Embryonic facial prominence (tissue), 1 donor: Measurements from ENCODE around the gene PLEKHG5.
"Not testable (repeated sequence)": the region's sequence is repeated elsewhere in the genome, so short reads cannot be mapped to it uniquely, and the experiment has no call there.

Experiments
- DNase-seq: peaks from one replicate; pipeline ENCODE4 v3.0.0-alpha.2; 2016; ENCODE audit errors: extremely low spot score

The PLEKHG5 gene

GRCh38 chr1:6447016-6447817 is 44.2 kb downstream of the PLEKHG5 start:
- no peak for DNase-seq

GRCh38 chr1:6446665-6447015 is 44.8 kb downstream of the PLEKHG5 start:
- DNase-seq = no peak

DNA sequence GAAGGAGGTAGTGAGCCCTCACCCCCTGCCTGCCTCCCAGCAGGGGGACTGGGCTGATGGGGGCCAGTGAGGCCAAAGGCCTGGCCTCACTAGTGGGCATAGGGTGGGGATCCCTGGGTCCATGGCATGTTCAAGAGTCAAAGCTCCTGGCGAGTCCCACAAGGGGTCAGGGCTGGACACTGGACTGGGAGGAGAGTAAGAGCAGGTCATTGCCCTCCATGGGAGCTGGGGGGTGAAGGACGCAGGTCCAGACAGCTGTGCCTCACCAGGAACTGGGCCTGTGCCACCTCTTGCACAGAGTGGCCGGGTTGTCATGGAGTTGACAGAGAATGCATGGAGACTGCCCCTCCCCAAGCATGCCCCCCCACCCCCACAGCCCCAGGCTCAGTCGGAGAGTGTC is 45.5 kb downstream of the PLEKHG5 start:
- DNase-seq = not testable (repeated sequence)

DNA sequence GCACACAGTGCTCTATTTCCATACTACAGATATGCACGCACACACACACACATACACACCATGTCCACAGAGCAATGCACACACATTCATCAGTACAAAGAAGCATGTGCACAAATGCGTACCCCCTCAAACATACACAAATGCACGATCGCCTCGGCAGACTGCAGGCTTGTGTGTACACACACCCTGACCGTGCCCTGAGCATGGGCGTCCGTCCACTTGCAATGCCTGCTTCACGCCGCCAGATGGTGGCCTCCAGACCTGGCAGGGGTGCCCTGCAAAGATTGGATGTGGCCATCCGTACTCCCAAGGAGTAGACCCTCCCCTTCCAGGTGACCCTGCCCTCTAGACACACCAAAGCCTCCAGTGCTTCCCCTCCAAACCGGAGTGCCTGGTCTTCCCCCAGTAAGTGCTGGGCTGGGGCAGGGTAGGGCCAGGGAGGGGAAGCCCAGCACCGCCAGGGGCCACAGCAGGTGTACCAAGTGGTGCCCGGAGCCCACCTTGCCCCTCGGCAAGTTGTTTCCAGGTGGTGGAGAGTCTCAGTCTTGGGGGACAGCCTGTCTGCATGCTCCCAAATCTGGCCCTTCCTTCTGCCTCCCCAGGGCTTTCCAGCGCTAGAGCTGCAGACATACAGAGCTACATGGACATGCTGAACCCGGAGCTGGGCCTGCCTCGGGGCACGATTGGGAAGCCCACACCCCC is 46.3 kb downstream of the PLEKHG5 start:
- no peak for DNase-seq

GRCh38 chr1:6444377-6444776 is 47.1 kb downstream of the PLEKHG5 start:
- no peak for DNase-seq

DNA sequence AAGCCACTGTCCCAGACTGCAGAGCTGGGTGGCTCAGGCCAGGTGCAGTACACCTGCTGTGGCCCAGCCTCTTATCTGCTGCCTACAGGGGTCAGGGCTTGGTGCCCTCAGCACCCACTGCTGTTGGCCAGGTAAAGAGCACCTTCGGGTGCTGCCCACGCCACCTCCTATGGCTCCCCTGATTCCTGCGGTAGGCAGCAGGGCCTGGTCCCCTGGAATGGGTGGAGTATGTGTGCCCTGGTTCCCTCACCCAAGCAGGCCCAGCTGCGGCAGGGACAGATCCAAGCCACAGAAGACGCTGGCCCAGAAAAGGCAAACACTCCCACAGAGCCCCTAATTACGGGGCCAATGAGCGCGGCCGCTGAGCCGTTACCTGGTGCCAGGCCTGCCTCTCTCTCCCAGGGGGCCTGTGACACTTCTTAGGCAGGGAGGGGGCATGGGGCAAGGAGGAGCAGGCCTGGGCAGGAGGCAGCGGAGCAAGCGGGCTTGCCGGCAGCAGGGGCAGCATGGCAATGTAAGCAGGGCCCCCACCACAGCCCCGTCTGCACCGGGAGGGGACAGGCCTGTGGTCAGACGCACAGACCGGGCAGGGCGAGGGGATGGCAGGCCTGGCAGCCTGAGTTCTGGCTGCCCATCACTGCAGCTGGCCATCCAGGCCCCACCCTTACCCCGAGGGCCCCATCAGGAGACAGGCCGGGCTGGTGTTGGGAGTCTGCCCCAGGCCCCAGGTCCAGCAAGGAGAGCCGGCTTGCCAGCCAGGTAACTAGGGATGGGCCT is 47.9 kb downstream of the PLEKHG5 start:
- no peak for DNase-seq

GRCh38 chr1:6441586-6441985 is 49.9 kb downstream of the PLEKHG5 start:
- DNase-seq = no peak

DNA sequence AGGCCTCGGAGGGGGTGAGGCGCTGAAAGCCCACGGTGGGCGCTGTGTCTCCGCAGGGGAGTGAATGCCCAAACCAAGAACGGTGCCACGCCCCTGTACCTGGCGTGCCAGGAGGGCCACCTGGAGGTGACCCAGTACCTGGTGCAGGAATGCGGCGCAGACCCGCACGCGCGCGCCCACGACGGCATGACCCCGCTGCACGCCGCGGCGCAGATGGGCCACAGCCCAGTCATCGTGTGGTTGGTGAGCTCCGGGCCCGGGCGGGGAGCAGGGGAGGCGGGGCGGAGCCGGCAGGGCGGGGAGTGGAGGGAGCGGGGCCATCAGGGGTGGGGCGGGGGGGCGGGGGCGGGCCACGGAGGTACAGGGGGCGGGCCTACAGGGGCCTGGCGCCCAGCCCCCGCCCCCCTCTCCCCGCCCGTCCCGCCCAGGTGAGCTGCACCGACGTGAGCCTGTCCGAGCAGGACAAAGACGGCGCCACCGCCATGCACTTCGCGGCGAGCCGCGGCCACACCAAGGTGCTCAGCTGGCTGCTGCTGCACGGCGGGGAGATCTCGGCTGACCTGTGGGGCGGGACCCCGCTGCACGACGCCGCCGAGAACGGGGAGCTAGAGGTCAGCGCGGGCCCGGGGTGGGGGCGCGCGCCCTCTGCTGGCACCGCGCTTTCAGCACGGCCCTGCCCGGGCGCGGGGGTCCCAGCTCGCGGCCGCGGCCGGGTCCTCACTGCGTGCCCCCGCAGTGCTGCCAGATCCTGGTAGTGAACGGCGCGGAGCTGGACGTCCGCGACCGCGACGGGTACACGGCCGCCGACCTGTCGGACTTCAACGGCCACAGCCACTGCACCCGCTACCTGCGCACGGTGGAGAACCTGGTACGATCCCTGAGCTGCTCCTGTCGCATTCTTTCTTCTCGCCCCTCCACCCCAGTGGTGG is 51.0 kb downstream of the PLEKHG5 start:
- DNase-seq = no peak

DNA sequence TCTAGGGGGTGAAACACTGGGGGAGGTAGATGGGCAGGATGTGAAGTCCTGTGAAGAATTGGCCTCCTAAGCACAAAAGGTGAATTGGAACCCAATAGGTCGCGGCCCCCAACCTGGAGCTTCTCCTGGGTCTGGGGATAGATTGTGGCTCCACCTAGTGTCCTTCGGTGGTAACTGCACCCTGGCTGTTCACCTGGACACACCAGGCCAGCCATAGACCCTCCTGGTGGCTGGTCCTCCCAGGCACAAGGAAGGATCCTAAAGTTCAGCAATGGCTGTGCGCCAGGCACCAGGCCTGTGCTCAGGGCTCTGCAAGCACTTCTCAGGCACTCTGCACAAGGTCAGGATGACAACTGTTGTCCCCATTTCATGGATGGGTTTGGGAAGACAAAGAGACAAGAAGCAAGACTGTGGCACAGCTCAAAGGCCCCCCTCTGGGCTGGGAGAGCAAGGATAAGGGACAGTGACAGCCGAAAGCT is 53.4 kb downstream of the PLEKHG5 start:
- DNase-seq = no peak

- not testable (repeated sequence) for DNase-seq
Measured at GRCh38 chr1:6437012-6437700, 54.3 kb downstream of the PLEKHG5 start.

- DNase-seq = not testable (repeated sequence)
Measured at GRCh38 chr1:6436277-6436676, 55.2 kb downstream of the PLEKHG5 start.

- no peak for DNase-seq
Measured at GRCh38 chr1:6435547-6435946, 55.9 kb downstream of the PLEKHG5 start.

DNA sequence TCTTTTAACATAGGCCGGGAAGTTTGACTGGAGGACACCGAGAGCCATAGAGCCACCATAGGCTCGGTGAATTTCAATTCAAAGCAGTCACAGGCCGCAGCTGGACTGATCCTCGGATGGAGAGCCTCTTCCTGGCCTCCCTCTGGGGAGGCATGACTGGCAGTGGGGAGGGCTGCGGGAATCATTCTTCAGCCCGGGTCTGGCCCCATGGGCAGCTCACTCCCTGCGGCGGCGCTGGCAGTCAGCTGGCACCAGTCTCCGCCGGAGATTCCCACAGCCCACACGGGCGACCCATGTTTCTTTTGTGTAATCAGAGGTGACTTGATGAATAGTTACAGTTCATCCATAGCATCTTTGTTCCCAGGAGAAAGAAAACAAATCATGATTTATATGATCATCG is 56.3 kb downstream of the PLEKHG5 start:
- DNase-seq = no peak

DNA sequence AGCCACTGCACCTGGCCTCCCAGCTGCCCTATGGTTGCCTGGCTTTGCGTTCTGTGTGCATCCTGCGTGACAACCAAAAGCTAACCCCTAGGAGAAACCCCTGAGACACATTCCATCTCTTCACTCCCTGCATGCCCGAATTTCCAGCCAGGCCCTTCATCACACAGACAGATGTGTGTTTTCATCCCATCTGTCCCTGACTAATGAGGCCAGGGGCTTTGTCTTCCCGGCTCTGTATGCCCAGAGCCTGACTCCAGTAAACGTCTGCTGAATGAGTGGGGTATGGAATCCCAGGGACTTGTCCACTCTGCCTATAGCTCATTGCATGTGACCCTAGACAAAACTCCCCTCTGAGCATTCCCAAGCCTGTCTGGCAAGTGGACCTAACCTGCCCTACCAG is 57.3 kb downstream of the PLEKHG5 start:
- no peak for DNase-seq

DNA sequence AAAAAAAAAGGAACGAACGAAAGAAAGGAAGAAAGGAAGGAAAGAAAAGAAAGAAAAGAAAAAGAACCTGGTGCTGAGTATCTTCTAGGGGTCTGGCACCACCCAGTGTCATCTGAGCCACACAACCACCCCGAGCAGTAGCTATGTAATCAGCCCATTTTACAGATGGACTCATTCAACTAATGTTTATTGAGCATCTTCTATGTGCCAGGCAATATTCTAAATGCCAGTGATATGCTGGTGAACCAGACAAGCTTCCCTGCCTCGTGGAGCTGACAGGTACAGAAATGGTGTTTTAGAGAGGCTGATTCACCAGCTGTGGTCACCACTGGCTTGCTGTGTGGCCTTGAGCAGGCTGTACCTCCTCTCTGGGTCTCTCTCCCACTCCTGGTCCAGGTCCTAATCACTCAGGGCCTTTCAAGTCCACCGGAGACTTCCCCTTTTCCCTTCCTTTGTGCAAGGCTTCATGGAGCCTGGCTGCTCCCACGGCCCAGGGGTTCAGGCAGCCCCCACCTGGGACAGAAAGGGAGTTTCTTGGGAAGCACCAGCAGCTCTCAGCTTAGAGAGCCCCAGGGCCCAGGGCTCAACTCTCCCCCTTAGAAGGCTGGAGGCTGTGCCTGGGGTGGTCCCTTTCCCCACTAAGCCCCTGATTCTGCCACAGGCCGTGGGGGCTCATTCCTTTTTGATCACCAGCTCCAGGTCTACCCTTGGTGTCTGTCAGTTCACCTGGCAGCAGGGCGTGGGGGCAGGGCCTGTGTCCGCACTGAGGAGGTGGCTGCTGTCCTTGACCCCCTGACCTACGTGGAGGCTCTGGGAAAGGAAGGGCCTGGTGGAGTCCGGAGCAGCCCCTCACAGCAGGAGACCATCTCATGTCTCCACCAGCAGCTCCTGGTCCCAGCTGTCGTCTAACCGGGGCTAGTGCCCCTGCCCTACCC is 59.6 kb downstream of the PLEKHG5 start:
- DNase-seq = not testable (repeated sequence)

DNA sequence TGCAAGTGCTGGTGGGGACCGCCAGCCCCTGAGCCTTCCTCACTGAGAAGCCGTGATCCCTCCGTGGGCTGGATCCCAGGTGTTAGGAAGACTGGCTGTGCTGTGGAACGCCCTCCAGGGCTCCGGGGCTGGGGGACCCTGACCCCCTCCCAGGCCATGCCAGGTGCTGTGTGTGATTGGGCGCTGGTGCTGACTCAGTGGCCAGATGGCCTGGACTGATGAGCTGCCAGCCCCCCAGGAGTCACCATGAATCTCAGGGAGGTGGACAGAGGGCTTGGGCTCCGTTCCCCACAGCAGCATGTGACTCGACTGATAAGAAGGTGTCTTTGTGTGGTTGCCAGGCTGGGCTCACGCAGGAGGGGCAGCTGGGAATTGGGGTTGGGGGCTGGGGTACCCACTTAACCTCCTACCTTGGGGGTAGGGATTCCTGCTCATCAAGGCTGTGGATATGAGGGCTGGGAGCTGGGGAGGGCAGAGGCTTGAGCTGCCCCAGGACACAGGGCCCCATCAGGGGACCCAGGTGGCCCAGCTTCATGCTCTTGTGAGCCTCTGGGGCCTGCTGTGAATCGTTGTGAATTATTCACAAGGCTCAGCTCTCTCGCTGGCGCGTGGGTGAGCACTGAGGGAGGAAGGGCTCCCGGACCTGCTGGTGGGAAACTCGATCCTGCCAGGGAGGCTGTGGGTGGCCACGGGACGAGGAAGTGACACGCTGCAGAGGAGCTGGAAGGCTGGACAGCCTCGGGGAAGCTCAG is 61.6 kb downstream of the PLEKHG5 start:
- not testable (repeated sequence) for DNase-seq

DNA sequence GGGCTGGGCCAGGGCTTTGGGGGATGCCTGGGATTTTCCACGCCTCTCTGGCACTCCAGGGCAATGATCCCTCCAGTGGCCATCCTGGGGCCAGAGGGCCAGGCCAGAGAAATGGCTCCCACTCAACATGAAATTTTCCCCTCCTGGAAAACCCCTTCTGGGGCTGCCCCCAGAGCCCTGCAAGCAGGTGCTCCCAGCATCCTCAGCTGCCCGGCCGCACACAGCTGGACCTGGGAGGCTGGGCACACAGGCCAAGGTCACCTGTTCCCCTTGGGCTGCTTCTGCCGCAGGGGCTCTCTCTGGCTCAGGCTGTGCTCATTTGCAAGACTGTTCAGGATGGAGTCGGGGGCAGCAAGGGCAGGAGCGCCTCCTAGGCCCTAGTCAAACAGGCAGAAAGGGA is 63.0 kb downstream of the PLEKHG5 start:
- not testable (repeated sequence) for DNase-seq

DNA sequence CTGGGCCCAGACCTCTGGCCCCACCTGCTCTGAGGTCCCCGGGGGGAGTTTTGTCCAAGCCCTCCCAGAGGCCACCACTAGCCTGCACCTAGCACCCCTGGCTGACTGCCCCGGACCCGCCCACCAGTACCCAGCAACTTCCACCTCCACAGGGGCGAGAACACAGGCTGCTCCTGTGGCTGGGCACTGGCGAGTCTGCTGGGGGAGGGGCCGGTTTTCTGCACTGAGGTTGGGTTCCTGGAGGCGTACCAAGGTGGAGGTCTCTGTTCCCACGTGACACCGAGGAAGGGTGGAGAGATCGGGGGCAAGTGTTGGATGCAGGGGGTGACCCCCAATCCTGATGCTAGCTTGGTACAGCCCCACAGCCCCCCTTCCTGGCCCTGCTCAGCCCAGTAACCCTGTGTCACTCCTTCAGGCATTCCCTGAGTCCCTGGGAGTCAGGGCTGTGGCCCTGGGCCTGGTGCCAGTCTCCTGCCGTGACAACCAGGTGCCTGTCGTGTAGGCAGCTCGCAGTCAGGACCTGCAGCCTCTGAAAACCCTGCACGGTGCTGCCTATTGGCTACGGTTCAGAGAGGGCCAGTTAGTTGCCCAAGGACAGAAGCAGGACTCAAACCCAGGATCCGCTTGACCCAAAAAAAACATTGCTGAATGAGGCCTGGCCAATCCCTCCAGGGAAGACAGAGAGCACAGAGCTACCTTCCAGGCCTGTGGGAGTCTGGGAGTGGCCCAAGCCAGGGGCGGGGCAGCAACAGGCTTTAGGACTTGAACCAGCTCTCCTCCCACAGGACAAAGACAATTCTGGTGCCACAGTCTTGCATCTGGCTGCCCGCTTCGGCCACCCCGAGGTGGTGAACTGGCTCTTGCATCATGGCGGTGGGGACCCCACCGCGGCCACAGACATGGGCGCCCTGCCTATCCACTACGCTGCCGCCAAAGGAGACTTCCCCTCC is 63.8 kb downstream of the PLEKHG5 start:
- DNase-seq = no peak
